SU-DHL-6 (cell line): ENCODE measurements around the gene ITGB6.

Experiments
- H2AFZ ChIP-seq: fragments of 200-600 bp; sonication (generic); 2 replicates; pipeline ENCODE4 v1.6.1; 2014; ENCODE audit warnings: low read depth, mild to moderate bottlenecking, moderate library complexity, mixed read lengths, antibody characterized with exemption, low read length; ENCODE audit not compliant: severe bottlenecking
- H3F3A ChIP-seq: fragments of 200-600 bp; shearing (Covaris generic); 2 replicates; pipeline ENCODE4 v1.6.0; 2016; ENCODE audit warnings: antibody characterized with exemption, mild to moderate bottlenecking; ENCODE audit not compliant: insufficient read depth
- H3K27ac ChIP-seq: fragments of 200-600 bp; sonication (generic); 2 replicates; pipeline ENCODE4 v1.5.1; 2016; ENCODE audit warnings: low read depth, mild to moderate bottlenecking, low read length, moderate library complexity, mixed read lengths
- H3K27me3 ChIP-seq: fragments of 200-600 bp; sonication (generic), shearing (Covaris generic); 2 replicates; pipeline ENCODE4 v1.6.0; 2014; ENCODE audit warnings: mild to moderate bottlenecking, low read length
- H3K36me3 ChIP-seq: fragments of 200-600 bp; sonication (generic); 2 replicates; pipeline ENCODE4 v1.6.1; 2014; ENCODE audit warnings: mild to moderate bottlenecking, low read length, mixed read lengths
- H3K4me2 ChIP-seq: fragments of 300-600, 200-600 bp; shearing (Covaris generic), sonication (generic); 2 replicates; pipeline ENCODE4 v1.6.0; 2014; ENCODE audit warnings: low read length, low read depth, mild to moderate bottlenecking; ENCODE audit not compliant: poor library complexity, severe bottlenecking
- H3K4me3 ChIP-seq: fragments of 200-600 bp; sonication (generic); 2 replicates; pipeline ENCODE4 v1.5.1; 2014; ENCODE audit warnings: antibody characterized with exemption, low read length, mild to moderate bottlenecking, mixed read lengths; ENCODE audit not compliant: insufficient read depth, poor library complexity, severe bottlenecking
- H3K79me2 ChIP-seq: fragments of 200-600 bp; sonication (generic); 2 replicates; pipeline ENCODE4 v1.6.1; 2014; ENCODE audit warnings: mild to moderate bottlenecking, low read length, moderate library complexity; ENCODE audit not compliant: insufficient read depth
- H3K9ac ChIP-seq: fragments of 200-600 bp; sonication (generic); 2 replicates; pipeline ENCODE4 v1.7.0; 2014; ENCODE audit warnings: mild to moderate bottlenecking, low read length
- H3K9me2 ChIP-seq: fragments of 200-600 bp; sonication (generic); replicated peaks from 2 replicates; pipeline ENCODE4 v1.6.1; 2014; ENCODE audit warnings: low read length; ENCODE audit not compliant: insufficient read depth
- H3K9me3 ChIP-seq: fragments of 200-600 bp; sonication (generic); 2 replicates; pipeline ENCODE4 v1.6.1; 2014; ENCODE audit warnings: low read length, mixed read lengths; ENCODE audit not compliant: insufficient read depth
- H4K20me1 ChIP-seq: fragments of 200-600 bp; sonication (generic); 2 replicates; pipeline ENCODE4 v1.6.1; 2014; ENCODE audit warnings: low read depth, mild to moderate bottlenecking, antibody characterized with exemption, low read length, moderate library complexity, mixed read lengths
- CTCF ChIP-seq: fragments of 200-600 bp; sonication (generic); IDR thresholded peaks from one replicate; pipeline ENCODE4 v1.5.1; 2017; ENCODE audit warnings: antibody characterized with exemption, mild to moderate bottlenecking, low read length, moderate library complexity; ENCODE audit not compliant: insufficient read depth, poor library complexity, severe bottlenecking
- EZH2phosphoT487 ChIP-seq: fragments of 200-600 bp; sonication (generic), shearing (Covaris generic); conservative IDR thresholded peaks from 2 replicates; pipeline ENCODE4 v1.6.1; 2018; ENCODE audit warnings: mild to moderate bottlenecking, antibody characterized with exemption, low read length, moderate library complexity, mixed read lengths

The ITGB6 gene

GRCh38 chr2:160201849-160202539 lies 1.9 kb upstream of the ITGB6 start:
- Histone ChIP-seq H3K9me2 (no peaks in the 10 kb centered on the region), H2AFZ (no peak overlapping the region), H3K9ac (no peak overlapping the region), H3K27me3 (no peaks in the 10 kb centered on the region), H4K20me1 (no peaks in the 10 kb centered on the region), H3F3A (no peaks in the 10 kb centered on the region), H3K36me3 (no peaks in the 10 kb centered on the region), H3K27ac (no peak overlapping the region), H3K4me2 (no peak overlapping the region), H3K79me2 (no peaks in the 10 kb centered on the region), H3K4me3 (no peak overlapping the region), H3K9me3 (no peaks in the 10 kb centered on the region)
- TF ChIP-seq CTCF = no peak
- no peak for TF ChIP-seq EZH2phosphoT487

- H3F3A ChIP-seq = no peaks in the 10 kb centered on the region
- no peaks in the 10 kb centered on the region for H4K20me1 ChIP-seq
- no peaks in the 10 kb centered on the region for H3K27me3 ChIP-seq
- H3K4me2 ChIP-seq = no peak overlapping the region
- no peaks in the 10 kb centered on the region for H3K9me3 ChIP-seq
- TF ChIP-seq CTCF = no peak
- TF ChIP-seq EZH2phosphoT487 = no peak
- no peak overlapping the region for H3K4me3 ChIP-seq
- no peaks in the 10 kb centered on the region for H3K9me2 ChIP-seq
- no peak overlapping the region for H3K27ac ChIP-seq
- no peak overlapping the region for H3K9ac ChIP-seq
- H3K36me3 ChIP-seq = no peaks in the 10 kb centered on the region
- H2AFZ ChIP-seq = no peak overlapping the region
- H3K79me2 ChIP-seq = no peaks in the 10 kb centered on the region
Observed at GRCh38 chr2:160200921-160201320, 849 bp upstream of the ITGB6 start.

- TF ChIP-seq CTCF (no peak), EZH2phosphoT487 (no peak)
- no peak overlapping the region for H3K4me3 ChIP-seq
Observed at GRCh38 chr2:160199053-160199452, 1.0 kb downstream of the ITGB6 start.

More at GRCh38 chr2:160199053-160199452, 1.0 kb downstream of the ITGB6 start:
- Histone ChIP-seq H3K36me3 (no peaks in the 10 kb centered on the region), H3F3A (no peaks in the 10 kb centered on the region), H2AFZ (no peak overlapping the region), H3K9me2 (no peaks in the 10 kb centered on the region), H3K4me2 (no peak overlapping the region), H3K27ac (no peak overlapping the region), H3K9me3 (no peaks in the 10 kb centered on the region), H3K79me2 (no peaks in the 10 kb centered on the region), H3K9ac (no peak overlapping the region), H3K27me3 (no peaks in the 10 kb centered on the region), H4K20me1 (no peaks in the 10 kb centered on the region)
